Esophagus muscularis mucosa (tissue), 4 donors: Measurements from ENCODE around the gene ANKRD17. TPM values are rescaled to one million over a fixed set of nuclear protein-coding genes. Genes with fewer than 3 reads are reported as not detected.

Experiments used
- DNase-seq: peaks from one replicate; pipeline ENCODE4 v3.0.0-alpha.2; 2017; ENCODE audit errors: extremely low spot score
- H3K27ac ChIP-seq, 4 donors: fragments of 200-600 bp; sonication (generic); replicated peaks in 1 of 4; 1 replicate in 3 of 4; 2 replicates in 1 of 4; pipeline ENCODE4 v1.5.1; 2016 to 2019; ENCODE audit warnings: mild to moderate bottlenecking in 1 of 4
- H3K27me3 ChIP-seq, 4 donors: fragments of 200-600 bp; sonication (generic); one replicate each; pipeline versions ENCODE4 v1.5.1 to v1.6.0; 2016 to 2019
- H3K36me3 ChIP-seq, 4 donors: fragments of 200-600 bp; sonication (generic); one replicate each; pipeline ENCODE4 v1.5.1; 2016 to 2019
- H3K4me1 ChIP-seq, 4 donors: fragments of 200-600 bp; sonication (generic); one replicate each; pipeline ENCODE4 v1.5.1; 2016 to 2019
- H3K4me3 ChIP-seq, 4 donors: fragments of 200-600 bp; sonication (generic); 1 replicate in 2 of 4; 2 replicates in 2 of 4; pipeline ENCODE4 v1.5.1; 2016 to 2019; ENCODE audit warnings: mild to moderate bottlenecking in 4 of 4, moderate library complexity in 1 of 4
- H3K9me3 ChIP-seq, 4 donors: fragments of 200-600 bp; sonication (generic); 1 replicate in 3 of 4; 2 replicates in 1 of 4; pipeline ENCODE4 v1.5.1; 2016 to 2019
- CTCF ChIP-seq, 3 experiments: fragments of 200-600 bp in 2 of 3; fragments of 450-650 bp in 1 of 3; sonication (generic) in 2 of 3; IDR thresholded peaks; one replicate each; pipeline ENCODE4 v1.5.1; 2017 to 2019; ENCODE audit warnings: antibody characterized with exemption in 3 of 3, mild to moderate bottlenecking in 2 of 3, moderate library complexity in 1 of 3
- EP300 ChIP-seq: sonication (generic); formaldehyde crosslinking; IDR thresholded peaks from one replicate; pipeline ENCODE4 v1.6.1; 2017; ENCODE audit warnings: antibody characterized with exemption
- POLR2A ChIP-seq: fragments of 450-650 bp; IDR thresholded peaks from one replicate; pipeline ENCODE4 v1.6.1; 2017; ENCODE audit warnings: antibody characterized with exemption, moderate library complexity, mild to moderate bottlenecking, low read depth
- POLR2AphosphoS5 ChIP-seq, 2 donors: sonication (generic); formaldehyde crosslinking; IDR thresholded peaks; one replicate each; pipeline ENCODE4 v1.6.1; 2017; ENCODE audit warnings: antibody characterized with exemption in 2 of 2
- WGBS: methylation state at CpG from one replicate; pipeline ENCODE4 v1.1.5; 2018; 5-methylcytosine and 5-hydroxymethylcytosine counted together
- intact Hi-C: fragments of 100-400 bp; cut with DNase I; formaldehyde crosslinking; loops from one replicate; pipeline ENCODE4 v1.15.1; 2023
- total RNA-seq, 4 donors: library from RNA; depleted of rRNA; stranded (reverse); fragments of >200 nt; gene quantifications; one replicate each; pipeline versions ENCODE4 v1.1.0 to v1.2.1, GENCODE V29; 2016

ANKRD17 gene
- total RNA-seq, 4 donors from 2014 or later: 47.9 to 58.1 (median 54.7) TPM

GRCh38 chr4:73133784-73134183, 124.8 kb downstream of the ANKRD17 start:
- Histone ChIP-seq H3K4me3 (no peak overlapping the region), H3K27me3 (no peaks in the 10 kb centered on the region), H3K4me1 (no peaks in the 10 kb centered on the region), H3K27ac (no peak overlapping the region), H3K36me3 (peaks cover 14 to 70% (median 37%) of the 10 kb centered on the region in 4 donors), H3K9me3 (no peaks in the 10 kb centered on the region)
- WGBS: 100% methylated on average over 1 of the region's 1 CpG
- no peak for TF ChIP-seq CTCF (IDR thresholded peaks at IDR 0.05)
- no peak for TF ChIP-seq POLR2AphosphoS5 (IDR thresholded peaks at IDR 0.05)
- TF ChIP-seq POLR2A: no peak
- no peak for TF ChIP-seq EP300
- DNase-seq: no peak
- intact Hi-C loops: no loop called here

GRCh38 chr4:73131281-73131680, 127.3 kb downstream of the ANKRD17 start:
- 65% methylated on average over 1 of the region's 1 CpG for WGBS
- Histone ChIP-seq H3K27me3 (no peaks in the 10 kb centered on the region), H3K9me3 (no peaks in the 10 kb centered on the region), H3K4me1 (no peaks in the 10 kb centered on the region), H3K27ac (no peak overlapping the region), H3K4me3 (no peak overlapping the region), H3K36me3 (peaks cover 14 to 64% (median 33%) of the 10 kb centered on the region in 4 donors)
- intact Hi-C loops: no loop called here
- no peak for DNase-seq
- TF ChIP-seq POLR2A (no peak), EP300 (no peak), POLR2AphosphoS5 (IDR thresholded peaks at IDR 0.05) (no peak), CTCF (IDR thresholded peaks at IDR 0.05) (no peak)

- H3K4me3 ChIP-seq: no peak overlapping the region
- intact Hi-C loops: loop anchor here (5.0 kb wide), 1 partner anchor 42 kb away; no protein-coding TSS in a partner anchor
These were observed 129.3 kb downstream of the ANKRD17 start for GRCh38 chr4:73129319-73129718.

GRCh38 chr4:73127839-73128453, 130.7 kb downstream of the ANKRD17 start:
- DNase-seq: no peak
- 75% methylated on average over 3 of the region's 3 CpGs for whole genome bisulfite sequencing
- Histone ChIP-seq H3K36me3 (peaks cover 12 to 64% (median 31%) of the 10 kb centered on the region in 4 donors), H3K4me1 (no peaks in the 10 kb centered on the region), H3K27ac (no peak overlapping the region), H3K27me3 (no peaks in the 10 kb centered on the region), H3K9me3 (no peaks in the 10 kb centered on the region), H3K4me3 (no peak overlapping the region)
- intact Hi-C loops: loop anchor here (5.0 kb wide), 1 partner anchor 41 kb away; no protein-coding TSS in a partner anchor
- TF ChIP-seq CTCF (IDR thresholded peaks at IDR 0.05) (peak in 2 of 3 experiments; percentile 19 to 44), POLR2AphosphoS5 (IDR thresholded peaks at IDR 0.05) (no peak)

More at GRCh38 chr4:73129319-73129718, 129.3 kb downstream of the ANKRD17 start:
- Histone ChIP-seq H3K27me3 (no peaks in the 10 kb centered on the region), H3K36me3 (peaks cover 18 to 64% (median 32%) of the 10 kb centered on the region in 4 donors), H3K27ac (no peak overlapping the region), H3K4me1 (no peaks in the 10 kb centered on the region), H3K9me3 (no peaks in the 10 kb centered on the region)
- 96% methylated on average over 1 of the region's 1 CpG for WGBS
- no peak for TF ChIP-seq POLR2A
- no peak for TF ChIP-seq EP300
- no peak for TF ChIP-seq POLR2AphosphoS5 (IDR thresholded peaks at IDR 0.05)
- no peak for TF ChIP-seq CTCF (IDR thresholded peaks at IDR 0.05)
- no peak for DNase-seq

- H3K4me3 ChIP-seq: no peak overlapping the region
- intact Hi-C loops: no loop called here
- H3K4me1 ChIP-seq: no peaks in the 10 kb centered on the region
- no peak overlapping the region for H3K27ac ChIP-seq
- H3K9me3 ChIP-seq: no peaks in the 10 kb centered on the region
- TF ChIP-seq CTCF (IDR thresholded peaks at IDR 0.05) (no peak), POLR2AphosphoS5 (IDR thresholded peaks at IDR 0.05) (no peak), POLR2A (no peak), EP300 (no peak)
- H3K36me3 ChIP-seq: peaks cover 29 to 87% (median 54%) of the 10 kb centered on the region in 4 donors
- no peaks in the 10 kb centered on the region for H3K27me3 ChIP-seq
- no peak for DNase-seq
- 95% methylated on average over 4 of the region's 4 CpGs for WGBS
These were observed 149.1 kb downstream of the ANKRD17 start for GRCh38 chr4:73109493-73109892.
